ENCODE measurements around the gene GLI1.

- no peak for TF ChIP-seq CTCF (IDR thresholded peaks at IDR 0.05; ENCODE audit: poor library complexity, severe bottlenecking)
- TF ChIP-seq POLR2AphosphoS5 (IDR thresholded peaks at IDR 0.05) = no peak
- no peak for TF ChIP-seq EP300 (conservative IDR thresholded peaks at IDR 0.05; ENCODE audit: poor library complexity, severe bottlenecking)
- no peak for TF ChIP-seq RAD21 (conservative IDR thresholded peaks at IDR 0.05)
Observed at GRCh38 chr12:57444744-57445143, 14.8 kb upstream of the GLI1 start.

Measured in neural cell (in vitro differentiated cells).